Measurements from ENCODE around the gene CYP4F3.
"Not testable (repeated sequence)": the region's sequence is repeated elsewhere in the genome, so short reads cannot be mapped to it uniquely, and the experiment has no call there.

The CYP4F3 gene

GRCh38 chr19:15640904-15641597 is 354 bp downstream of the CYP4F3 start:
- no peaks in the 10 kb centered on the region for H3K36me3 Mint-ChIP-seq (ENCODE audit: insufficient read depth)
- no peak overlapping the region for H3K27ac Mint-ChIP-seq
- H3K27me3 Mint-ChIP-seq: peaks cover 27 to 37% of the 10 kb centered on the region in 2 donors
- no peaks in the 10 kb centered on the region for H3K9me3 Mint-ChIP-seq
- H3K4me1 Mint-ChIP-seq (ENCODE audit: low read depth in 2 of 2): peaks cover 0 to 5% of the 10 kb centered on the region in 2 donors
- DNase-seq (no peak), ATAC-seq (replicated peaks) (no peak)
- H3K4me3 Mint-ChIP-seq: no peak overlapping the region

- Mint-ChIP-seq H3K36me3 (ENCODE audit: insufficient read depth) (no peaks in the 10 kb centered on the region), H3K4me1 (ENCODE audit: low read depth in 2 of 2) (peaks cover 0 to 5% of the 10 kb centered on the region in 2 donors), H3K4me3 (no peak overlapping the region), H3K27ac (no peak overlapping the region), H3K27me3 (peaks cover 33 to 34% of the 10 kb centered on the region in 2 donors), H3K9me3 (no peaks in the 10 kb centered on the region)
- ATAC-seq (replicated peaks): no peak
- no peak for DNase-seq
Observed at GRCh38 chr19:15641901-15642491, 1.3 kb downstream of the CYP4F3 start.

- no peaks in the 10 kb centered on the region for H3K36me3 Mint-ChIP-seq (ENCODE audit: insufficient read depth)
- H3K4me1 Mint-ChIP-seq (ENCODE audit: low read depth in 2 of 2): peaks cover 0 to 5% of the 10 kb centered on the region in 2 donors
- H3K4me3 Mint-ChIP-seq: no peak overlapping the region
- H3K9me3 Mint-ChIP-seq: no peaks in the 10 kb centered on the region
- H3K27me3 Mint-ChIP-seq: peaks cover 28 to 31% of the 10 kb centered on the region in 2 donors
- H3K27ac Mint-ChIP-seq: no peak overlapping the region
- DNase-seq (no peak), ATAC-seq (replicated peaks) (no peak)
Observed at GRCh38 chr19:15642807-15643206, 2.1 kb downstream of the CYP4F3 start.

- no peaks in the 10 kb centered on the region for H3K36me3 Mint-ChIP-seq (ENCODE audit: insufficient read depth)
- peaks cover 0 to 5% of the 10 kb centered on the region in 2 donors for H3K4me1 Mint-ChIP-seq (ENCODE audit: low read depth in 2 of 2)
- no peak overlapping the region for H3K27ac Mint-ChIP-seq
- H3K4me3 Mint-ChIP-seq: no peak overlapping the region
- peaks cover 27 to 28% of the 10 kb centered on the region in 2 donors for H3K27me3 Mint-ChIP-seq
- no peaks in the 10 kb centered on the region for H3K9me3 Mint-ChIP-seq
- ATAC-seq (replicated peaks) (no peak), DNase-seq (no peak)
Observed at GRCh38 chr19:15643387-15643786, 2.7 kb downstream of the CYP4F3 start.

GRCh38 chr19:15644066-15644741 is 3.5 kb downstream of the CYP4F3 start:
- Mint-ChIP-seq H3K4me3 (no peak overlapping the region), H3K36me3 (ENCODE audit: insufficient read depth) (no peaks in the 10 kb centered on the region), H3K27me3 (peaks cover 26 to 27% of the 10 kb centered on the region in 2 donors), H3K27ac (no peak overlapping the region), H3K9me3 (no peaks in the 10 kb centered on the region), H3K4me1 (ENCODE audit: low read depth in 2 of 2) (peaks cover 0 to 5% of the 10 kb centered on the region in 2 donors)
- DNase-seq (no peak), ATAC-seq (replicated peaks) (no peak)

- Mint-ChIP-seq H3K27ac (no peak overlapping the region), H3K27me3 (peaks cover 20 to 26% of the 10 kb centered on the region in 2 donors), H3K4me3 (no peak overlapping the region), H3K4me1 (ENCODE audit: low read depth in 2 of 2) (peaks cover 0 to 5% of the 10 kb centered on the region in 2 donors), H3K9me3 (no peaks in the 10 kb centered on the region), H3K36me3 (ENCODE audit: insufficient read depth) (no peaks in the 10 kb centered on the region)
- ATAC-seq (replicated peaks) (no peak), DNase-seq (no peak)
Observed at GRCh38 chr19:15644816-15645215, 4.1 kb downstream of the CYP4F3 start.

GRCh38 chr19:15649526-15649925 is 8.8 kb downstream of the CYP4F3 start:
- Mint-ChIP-seq H3K9me3 (no peaks in the 10 kb centered on the region), H3K4me3 (no peak overlapping the region), H3K27ac (no peak overlapping the region), H3K27me3 (peaks cover 35 to 46% of the 10 kb centered on the region in 2 donors), H3K36me3 (ENCODE audit: insufficient read depth) (no peaks in the 10 kb centered on the region), H3K4me1 (ENCODE audit: low read depth in 2 of 2) (no peaks in the 10 kb centered on the region)
- DNase-seq (no peak), ATAC-seq (replicated peaks) (no peak)

- DNase-seq; H3K27ac Mint-ChIP-seq; H3K9me3 Mint-ChIP-seq; H3K36me3 Mint-ChIP-seq (ENCODE audit: insufficient read depth); H3K4me3 Mint-ChIP-seq; ATAC-seq (replicated peaks); H3K4me1 Mint-ChIP-seq (ENCODE audit: low read depth in 2 of 2): not testable (repeated sequence)
- peaks cover 41 to 52% of the 10 kb centered on the region in 2 donors for H3K27me3 Mint-ChIP-seq
Observed at GRCh38 chr19:15650123-15650522, 9.4 kb downstream of the CYP4F3 start.

GRCh38 chr19:15651791-15652190 is 11.1 kb downstream of the CYP4F3 start:
- DNase-seq (no peak), ATAC-seq (replicated peaks) (no peak)
- Mint-ChIP-seq H3K27ac (no peak overlapping the region), H3K4me3 (no peak overlapping the region), H3K36me3 (ENCODE audit: insufficient read depth) (no peaks in the 10 kb centered on the region), H3K9me3 (no peaks in the 10 kb centered on the region), H3K4me1 (ENCODE audit: low read depth in 2 of 2) (no peaks in the 10 kb centered on the region), H3K27me3 (peaks cover 34 to 58% of the 10 kb centered on the region in 2 donors)

GRCh38 chr19:15652559-15653278 is 12.0 kb downstream of the CYP4F3 start:
- H3K4me3 Mint-ChIP-seq: no peak overlapping the region
- DNase-seq: no peak
- ATAC-seq (replicated peaks): no peak
- peaks cover 42 to 58% of the 10 kb centered on the region in 2 donors for H3K27me3 Mint-ChIP-seq
- H3K4me1 Mint-ChIP-seq (ENCODE audit: low read depth in 2 of 2): no peaks in the 10 kb centered on the region
- no peaks in the 10 kb centered on the region for H3K36me3 Mint-ChIP-seq (ENCODE audit: insufficient read depth)
- H3K27ac Mint-ChIP-seq: no peak overlapping the region
- no peaks in the 10 kb centered on the region for H3K9me3 Mint-ChIP-seq

GRCh38 chr19:15656467-15656866 is 15.8 kb downstream of the CYP4F3 start:
- no peak for DNase-seq
- H3K9me3 Mint-ChIP-seq: no peaks in the 10 kb centered on the region
- no peak overlapping the region for H3K27ac Mint-ChIP-seq
- no peaks in the 10 kb centered on the region for H3K36me3 Mint-ChIP-seq (ENCODE audit: insufficient read depth)
- no peak for ATAC-seq (replicated peaks)
- H3K27me3 Mint-ChIP-seq: peaks cover 52 to 57% of the 10 kb centered on the region in 2 donors
- no peak overlapping the region for H3K4me3 Mint-ChIP-seq
- H3K4me1 Mint-ChIP-seq (ENCODE audit: low read depth in 2 of 2): no peaks in the 10 kb centered on the region

- DNase-seq (no peak), ATAC-seq (replicated peaks) (no peak)
- no peaks in the 10 kb centered on the region for H3K9me3 Mint-ChIP-seq
- no peaks in the 10 kb centered on the region for H3K4me1 Mint-ChIP-seq (ENCODE audit: low read depth in 2 of 2)
- peaks cover 14 to 16% of the 10 kb centered on the region in 2 donors for H3K27me3 Mint-ChIP-seq
- H3K36me3 Mint-ChIP-seq (ENCODE audit: insufficient read depth): no peaks in the 10 kb centered on the region
- no peak overlapping the region for H3K27ac Mint-ChIP-seq
- no peak overlapping the region for H3K4me3 Mint-ChIP-seq
Observed at GRCh38 chr19:15663247-15663646, 22.6 kb downstream of the CYP4F3 start.

GRCh38 chr19:15666186-15666585 is 25.5 kb downstream of the CYP4F3 start:
- DNase-seq (no peak), ATAC-seq (replicated peaks) (no peak)
- Mint-ChIP-seq H3K36me3 (ENCODE audit: insufficient read depth) (no peaks in the 10 kb centered on the region), H3K4me3 (no peak overlapping the region), H3K27me3 (peaks cover 9 to 12% of the 10 kb centered on the region in 2 donors), H3K9me3 (no peaks in the 10 kb centered on the region), H3K4me1 (ENCODE audit: low read depth in 2 of 2) (no peaks in the 10 kb centered on the region), H3K27ac (no peak overlapping the region)
